ENCODE measurements around the gene PNLIPRP2.

The PNLIPRP2 gene

DNA sequence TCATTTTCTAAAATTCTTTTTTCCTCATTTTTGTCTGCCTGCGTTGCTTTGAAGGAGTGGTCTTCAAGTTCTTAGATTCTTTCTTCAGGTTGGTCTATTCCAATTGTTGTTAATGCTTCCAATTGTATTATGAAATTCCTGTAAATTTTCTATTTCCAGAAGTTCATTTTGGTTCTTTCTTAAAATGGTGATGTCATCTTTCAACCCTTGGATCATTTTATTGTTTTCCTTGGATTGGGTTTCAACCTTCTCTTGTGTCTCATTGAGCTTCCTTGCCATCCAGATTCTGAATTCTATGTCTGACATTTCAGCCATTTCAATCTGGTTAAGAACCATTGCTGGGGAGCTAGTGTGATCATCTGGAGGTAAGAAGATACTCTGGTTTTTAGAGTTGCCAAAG, 33.1 kb downstream of the PNLIPRP2 start:
- H3K4me3 ChIP-seq (ENCODE audit: low read depth, low read length) = no peak overlapping the region
- no peak for TF ChIP-seq CTCF (IDR thresholded peaks at IDR 0.05; ENCODE audit: control insufficient read depth, extremely low read depth, insufficient read depth)
- DNase-seq (ENCODE audit: low read depth) = no peak

DNA sequence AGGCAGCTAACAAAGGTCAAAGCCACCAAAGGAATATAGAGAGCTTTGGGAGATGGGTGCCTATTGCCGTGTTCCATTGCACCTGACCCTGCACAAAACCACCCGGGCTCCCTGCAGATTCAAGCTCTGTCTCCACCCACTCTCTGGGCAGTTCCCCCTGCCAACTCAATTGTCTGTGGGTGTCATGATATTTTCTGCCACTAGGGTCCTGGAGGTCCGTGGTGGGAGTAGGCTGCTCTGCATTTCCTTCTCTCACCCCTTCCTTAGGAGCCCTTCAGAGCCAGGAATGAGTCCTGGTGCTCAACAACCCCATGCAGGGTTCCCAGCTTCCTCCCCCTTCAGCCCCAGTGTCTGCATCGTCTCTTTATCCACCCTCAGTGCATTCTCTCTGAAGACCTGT, 34.1 kb downstream of the PNLIPRP2 start:
- no peak overlapping the region for H3K4me3 ChIP-seq (ENCODE audit: low read depth, low read length)
- no peak for DNase-seq (ENCODE audit: low read depth)
- TF ChIP-seq CTCF (IDR thresholded peaks at IDR 0.05; ENCODE audit: control insufficient read depth, extremely low read depth, insufficient read depth) = no peak

GRCh38 chr10:116655568-116655967, 34.8 kb downstream of the PNLIPRP2 start:
- TF ChIP-seq CTCF (IDR thresholded peaks at IDR 0.05; ENCODE audit: control insufficient read depth, extremely low read depth, insufficient read depth) = no peak
- no peak for DNase-seq (ENCODE audit: low read depth)
- no peak overlapping the region for H3K4me3 ChIP-seq (ENCODE audit: low read depth, low read length)

- no peak overlapping the region for H3K4me3 ChIP-seq (ENCODE audit: low read depth, low read length)
- TF ChIP-seq CTCF (IDR thresholded peaks at IDR 0.05; ENCODE audit: control insufficient read depth, extremely low read depth, insufficient read depth) = no peak
- DNase-seq (ENCODE audit: low read depth) = no peak
Measured at GRCh38 chr10:116656044-116656443, 35.3 kb downstream of the PNLIPRP2 start.

- H3K4me3 ChIP-seq (ENCODE audit: low read depth, low read length) = no peak overlapping the region
- no peak for TF ChIP-seq CTCF (IDR thresholded peaks at IDR 0.05; ENCODE audit: control insufficient read depth, extremely low read depth, insufficient read depth)
- no peak for DNase-seq (ENCODE audit: low read depth)
Measured at GRCh38 chr10:116657863-116658551, 37.3 kb downstream of the PNLIPRP2 start.

GRCh38 chr10:116659049-116659670, 38.4 kb downstream of the PNLIPRP2 start:
- H3K4me3 ChIP-seq (ENCODE audit: low read depth, low read length) = no peak overlapping the region
- no peak for TF ChIP-seq CTCF (IDR thresholded peaks at IDR 0.05; ENCODE audit: control insufficient read depth, extremely low read depth, insufficient read depth)
- DNase-seq (ENCODE audit: low read depth) = no peak

DNA sequence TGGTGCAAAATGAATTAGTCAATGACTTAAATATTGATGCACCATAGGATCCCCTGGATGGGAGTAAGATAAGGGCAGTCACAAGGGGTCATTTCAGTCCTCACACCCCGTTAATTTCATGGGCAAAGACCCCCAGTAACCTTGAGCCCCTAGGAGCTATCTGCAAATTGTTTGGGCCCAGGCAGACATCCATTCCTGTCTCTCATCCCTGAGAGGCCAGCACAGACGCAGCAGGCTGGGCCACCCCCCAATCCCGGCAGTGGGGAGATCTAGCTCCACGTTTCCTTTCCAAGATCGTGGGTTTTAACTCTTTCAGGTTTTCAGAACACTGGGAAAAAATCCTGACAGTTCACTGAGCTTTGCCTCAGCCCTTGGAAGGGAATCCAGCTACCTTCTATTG, 40.1 kb downstream of the PNLIPRP2 start:
- no peak for DNase-seq (ENCODE audit: low read depth)
- no peak for TF ChIP-seq CTCF (IDR thresholded peaks at IDR 0.05; ENCODE audit: control insufficient read depth, extremely low read depth, insufficient read depth)
- H3K4me3 ChIP-seq (ENCODE audit: low read depth, low read length) = no peak overlapping the region

All from LNCaP clone FGC (cell line).